Loucy (cell line): ENCODE measurements around the gene ELMOD1.

Experiments used
- CTCF ChIP-seq: fragments of 200-600 bp; sonication (generic); conservative IDR thresholded peaks from 2 replicates; pipeline ENCODE4 v1.5.1; 2014; ENCODE audit warnings: mild to moderate bottlenecking, antibody characterized with exemption, low read length
- EZH2phosphoT487 ChIP-seq: fragments of 200-600 bp; IDR thresholded peaks from 2 replicates; pipeline ENCODE4 v1.6.1; 2018; ENCODE audit warnings: antibody characterized with exemption, mild to moderate bottlenecking, moderate library complexity, borderline replicate concordance

- no peak for TF ChIP-seq CTCF
- no peak for TF ChIP-seq EZH2phosphoT487
Measured at GRCh38 chr11:107661656-107662055, 70.7 kb downstream of the ELMOD1 start.
